Measurements from ENCODE around the gene PLEK.
"Not testable (repeated sequence)": the region's sequence is repeated elsewhere in the genome, so short reads cannot be mapped to it uniquely, and the experiment has no call there.

Gene PLEK

DNA sequence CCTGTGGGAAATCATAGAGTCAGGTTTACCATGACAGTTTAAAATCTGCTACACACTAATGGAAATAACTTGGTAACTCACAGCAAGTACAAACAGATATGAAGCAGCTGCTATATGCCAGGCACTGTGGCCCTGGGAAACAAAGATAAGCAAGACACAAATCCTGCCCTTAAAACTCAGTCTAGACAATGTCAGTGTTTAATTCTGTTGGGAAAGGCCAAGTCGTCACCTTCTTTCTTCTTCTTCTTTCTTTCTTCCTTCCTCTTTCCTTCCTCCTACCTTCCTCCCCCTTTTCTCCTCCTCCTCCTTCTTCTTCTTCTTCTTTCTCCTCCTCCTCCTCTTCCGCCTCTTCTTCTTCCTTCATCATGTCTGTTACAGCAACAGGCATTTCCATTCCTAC, 26.8 kb downstream of the PLEK start:
- TF ChIP-seq ZFX (IDR thresholded peaks at IDR 0.05) = no peak
- TF ChIP-seq, protein P1, sequence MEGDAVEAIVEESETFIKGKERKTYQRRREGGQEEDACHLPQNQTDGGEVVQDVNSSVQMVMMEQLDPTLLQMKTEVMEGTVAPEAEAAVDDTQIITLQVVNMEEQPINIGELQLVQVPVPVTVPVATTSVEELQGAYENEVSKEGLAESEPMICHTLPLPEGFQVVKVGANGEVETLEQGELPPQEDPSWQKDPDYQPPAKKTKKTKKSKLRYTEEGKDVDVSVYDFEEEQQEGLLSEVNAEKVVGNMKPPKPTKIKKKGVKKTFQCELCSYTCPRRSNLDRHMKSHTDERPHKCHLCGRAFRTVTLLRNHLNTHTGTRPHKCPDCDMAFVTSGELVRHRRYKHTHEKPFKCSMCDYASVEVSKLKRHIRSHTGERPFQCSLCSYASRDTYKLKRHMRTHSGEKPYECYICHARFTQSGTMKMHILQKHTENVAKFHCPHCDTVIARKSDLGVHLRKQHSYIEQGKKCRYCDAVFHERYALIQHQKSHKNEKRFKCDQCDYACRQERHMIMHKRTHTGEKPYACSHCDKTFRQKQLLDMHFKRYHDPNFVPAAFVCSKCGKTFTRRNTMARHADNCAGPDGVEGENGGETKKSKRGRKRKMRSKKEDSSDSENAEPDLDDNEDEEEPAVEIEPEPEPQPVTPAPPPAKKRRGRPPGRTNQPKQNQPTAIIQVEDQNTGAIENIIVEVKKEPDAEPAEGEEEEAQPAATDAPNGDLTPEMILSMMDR (conservative IDR thresholded peaks at IDR 0.05) = no peak
- no peak overlapping the region for H3K27ac ChIP-seq

DNA sequence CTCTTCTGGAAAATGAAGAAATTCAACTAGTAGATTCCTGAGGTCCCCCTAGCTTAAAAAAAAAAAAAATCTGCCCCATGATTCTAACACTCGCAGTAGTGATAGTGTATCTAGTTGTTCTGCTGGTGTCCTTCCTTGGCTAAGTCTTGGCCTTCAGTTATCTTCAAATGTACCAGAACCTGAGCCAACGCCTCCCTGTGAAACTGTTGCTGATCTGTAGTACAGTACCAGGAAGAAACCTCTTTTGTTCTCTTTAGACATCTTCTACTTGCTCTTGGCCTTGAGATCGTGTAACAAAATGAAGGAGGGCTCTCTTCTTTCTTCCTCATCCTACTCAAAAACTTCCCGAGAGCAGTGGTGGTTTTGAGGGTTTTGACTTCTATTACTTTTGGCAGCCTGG, 31.0 kb downstream of the PLEK start:
- no peak overlapping the region for H3K27ac ChIP-seq
- TF ChIP-seq, protein P1 (conservative IDR thresholded peaks at IDR 0.05) = no peak
- no peak for TF ChIP-seq ZFX (IDR thresholded peaks at IDR 0.05)

DNA sequence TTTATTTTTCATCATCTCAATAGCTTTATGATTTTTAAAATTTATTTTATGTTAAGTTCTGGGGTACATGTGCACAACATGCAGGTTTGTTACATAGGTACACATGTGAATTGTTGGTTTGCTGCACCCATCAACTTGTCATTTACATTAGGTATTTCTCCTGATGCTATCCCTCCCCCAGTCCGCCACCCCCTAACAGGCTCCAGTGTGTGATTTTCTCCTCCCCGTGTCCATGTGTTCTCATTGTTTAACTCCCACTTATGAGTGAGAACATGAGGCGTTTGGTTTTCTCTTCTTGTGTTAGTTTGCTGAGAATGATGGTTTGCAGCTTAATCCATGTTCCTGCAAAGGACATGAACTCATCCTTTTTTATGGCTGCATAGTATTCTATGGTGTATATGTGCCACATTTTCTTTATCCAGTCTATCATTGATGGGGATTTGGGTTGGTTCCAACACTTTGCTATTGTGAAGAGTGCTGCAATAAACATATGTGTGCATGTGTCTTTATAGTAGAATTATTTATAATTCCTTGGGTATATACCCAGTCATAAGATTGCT, 32.7 kb downstream of the PLEK start:
- H3K27ac ChIP-seq = not testable (repeated sequence)

DNA sequence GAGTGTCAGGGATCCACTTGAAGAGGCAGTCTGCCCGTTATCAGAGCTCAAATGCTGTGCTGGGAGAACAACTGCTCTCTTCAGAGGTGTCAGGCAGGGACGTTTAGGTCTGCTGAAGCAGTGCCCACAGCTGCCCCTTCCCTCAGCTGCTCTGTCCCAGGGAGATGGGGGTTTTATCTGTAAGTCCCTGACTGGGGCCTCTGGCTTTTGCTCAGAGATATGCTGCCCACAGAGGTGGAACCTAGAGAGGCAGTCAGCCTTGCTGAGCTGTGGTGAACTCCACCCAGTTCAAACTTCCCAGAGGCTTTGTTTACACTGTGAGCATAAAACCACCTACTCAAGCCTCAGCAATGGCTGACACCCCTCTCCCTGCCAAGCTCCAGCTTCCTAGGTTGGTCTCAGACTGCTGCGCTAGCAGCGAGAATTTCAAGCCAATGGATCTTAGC, 38.1 kb downstream of the PLEK start:
- no peak overlapping the region for H3K27ac ChIP-seq
- TF ChIP-seq, protein P1 (conservative IDR thresholded peaks at IDR 0.05) = no peak
- no peak for TF ChIP-seq ZFX (IDR thresholded peaks at IDR 0.05)

DNA sequence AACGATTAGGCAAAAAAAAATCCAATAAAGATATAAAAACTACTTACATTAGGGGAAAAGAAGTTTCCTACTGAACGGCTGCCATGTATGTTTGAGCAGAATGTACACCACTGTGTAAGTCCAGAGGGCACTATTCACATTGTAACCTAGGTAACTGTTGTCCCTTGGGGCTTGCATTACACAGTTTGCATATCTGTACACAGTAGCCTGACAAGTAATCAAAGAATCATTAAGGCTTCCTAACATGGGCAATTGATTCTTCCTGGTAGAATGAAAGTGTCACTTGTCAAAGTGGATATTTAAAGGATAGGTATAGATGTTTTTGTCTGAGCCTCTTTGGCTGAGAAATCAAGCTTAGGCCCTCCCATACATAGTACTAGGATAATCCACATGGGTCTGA, 39.1 kb downstream of the PLEK start:
- H3K27ac ChIP-seq = no peak overlapping the region
- TF ChIP-seq, protein P1 (conservative IDR thresholded peaks at IDR 0.05) = no peak
- TF ChIP-seq ZFX (IDR thresholded peaks at IDR 0.05) = no peak

DNA sequence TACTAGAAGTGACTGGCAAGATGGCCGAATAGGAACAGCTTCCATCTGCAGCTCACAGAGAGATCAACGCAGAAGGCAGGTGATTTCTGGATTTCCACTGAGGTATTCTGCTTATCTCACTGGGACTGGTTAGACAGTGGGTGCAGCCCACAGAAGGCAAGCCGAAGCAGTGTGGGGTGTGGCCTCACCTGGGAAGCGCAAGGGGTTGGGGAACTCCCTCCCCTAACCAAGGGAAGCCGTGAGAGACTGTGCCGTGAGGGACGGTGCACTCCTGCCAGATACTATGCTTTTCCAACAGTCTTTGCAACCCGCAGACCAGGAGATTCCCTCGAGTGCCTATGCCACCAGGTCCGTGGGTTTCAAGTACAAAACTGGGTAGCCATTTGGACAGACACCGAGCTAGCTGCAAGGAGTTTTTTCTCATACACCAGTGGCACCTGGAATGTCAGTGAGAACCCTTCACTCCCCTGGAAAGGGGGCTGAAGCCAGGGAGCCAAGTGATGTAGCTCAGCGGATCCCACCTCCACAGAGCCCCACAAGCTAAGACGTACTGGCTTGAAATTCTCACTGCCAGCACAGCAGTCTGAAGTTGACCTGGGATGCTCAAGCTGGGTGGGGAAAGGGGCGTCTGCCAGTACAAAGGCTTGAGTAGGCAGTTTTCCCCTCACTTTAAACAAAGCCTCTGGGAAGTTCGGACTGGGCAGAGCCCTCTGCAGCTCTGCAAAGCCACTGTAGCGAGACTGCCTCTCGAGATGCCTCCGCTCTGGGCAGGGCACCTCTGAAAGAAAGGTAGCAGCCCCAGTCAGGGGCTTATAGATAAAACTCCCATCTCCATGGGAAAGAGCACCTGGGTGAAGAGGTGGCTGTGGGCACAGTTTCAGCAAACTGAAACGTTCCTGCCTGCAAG, 40.1 kb downstream of the PLEK start:
- TF ChIP-seq, protein P1 (conservative IDR thresholded peaks at IDR 0.05) = no peak
- TF ChIP-seq ZFX (IDR thresholded peaks at IDR 0.05) = no peak
- H3K27ac ChIP-seq = no peak overlapping the region

DNA sequence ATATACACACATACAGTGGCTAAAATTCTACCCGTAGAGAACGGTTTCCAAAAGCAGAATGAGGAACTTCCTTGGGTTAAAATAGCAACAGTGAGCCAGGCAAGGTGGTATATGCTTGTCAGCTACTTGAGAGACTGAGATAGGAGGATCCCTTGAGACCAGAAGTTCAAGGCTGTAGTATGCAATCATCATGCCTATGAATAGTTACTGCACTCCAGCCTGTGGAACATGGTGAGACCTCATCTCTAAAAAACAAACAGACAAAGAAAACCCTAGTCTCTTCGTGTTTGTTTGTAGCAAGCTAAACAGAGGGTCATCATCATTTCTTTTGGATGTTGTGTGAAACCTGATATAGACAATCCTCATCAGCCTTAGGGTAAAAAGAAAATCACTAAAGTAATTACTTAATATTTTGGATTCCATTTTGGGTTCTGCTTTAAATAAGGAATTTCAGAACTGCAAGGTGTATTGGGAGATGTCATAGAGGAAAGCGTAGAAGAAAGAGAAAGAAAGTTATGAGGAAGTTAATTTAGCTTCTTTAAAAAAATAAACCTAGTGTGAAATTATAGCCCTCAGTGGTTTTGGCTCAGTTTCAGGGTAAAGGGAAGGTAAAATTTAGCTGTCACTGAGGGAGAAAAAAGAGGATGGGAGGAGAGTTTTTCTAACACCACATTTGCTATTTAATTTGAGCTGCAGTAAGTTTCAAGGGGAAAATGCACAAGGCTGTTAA, 46.5 kb downstream of the PLEK start:
- no peak overlapping the region for H3K27ac ChIP-seq
- TF ChIP-seq, protein P1 (conservative IDR thresholded peaks at IDR 0.05) = no peak
- no peak for TF ChIP-seq ZFX (IDR thresholded peaks at IDR 0.05)

All from C4-2B (cell line).